Epithelial cell of esophagus (primary cell): Measurements from ENCODE around the gene MFSD2A.
A peak's percentile ranks its signal among the peaks of the same experiment; 100 is the strongest.
"Not testable (repeated sequence)": the region's sequence is repeated elsewhere in the genome, so short reads cannot be mapped to it uniquely, and the experiment has no call there.

Experiments
- DNase-seq: peaks from one replicate; pipeline ENCODE4 v3.0.0; 2010; ENCODE audit warnings: low read depth
- H3K4me3 ChIP-seq: 2 replicates; pipeline ENCODE4 v1.5.1; 2011; ENCODE audit warnings: mild to moderate bottlenecking, low read length, control low read depth
- TF ChIP-seq, protein P1 (sequence below): IDR thresholded peaks from 2 replicates; pipeline ENCODE4 v1.5.1; 2011; ENCODE audit warnings: low read depth, mild to moderate bottlenecking, low read length, control low read depth, inconsistent platforms; ENCODE audit not compliant: insufficient read depth; ENCODE audit errors: missing control alignments

MFSD2A gene

DNA sequence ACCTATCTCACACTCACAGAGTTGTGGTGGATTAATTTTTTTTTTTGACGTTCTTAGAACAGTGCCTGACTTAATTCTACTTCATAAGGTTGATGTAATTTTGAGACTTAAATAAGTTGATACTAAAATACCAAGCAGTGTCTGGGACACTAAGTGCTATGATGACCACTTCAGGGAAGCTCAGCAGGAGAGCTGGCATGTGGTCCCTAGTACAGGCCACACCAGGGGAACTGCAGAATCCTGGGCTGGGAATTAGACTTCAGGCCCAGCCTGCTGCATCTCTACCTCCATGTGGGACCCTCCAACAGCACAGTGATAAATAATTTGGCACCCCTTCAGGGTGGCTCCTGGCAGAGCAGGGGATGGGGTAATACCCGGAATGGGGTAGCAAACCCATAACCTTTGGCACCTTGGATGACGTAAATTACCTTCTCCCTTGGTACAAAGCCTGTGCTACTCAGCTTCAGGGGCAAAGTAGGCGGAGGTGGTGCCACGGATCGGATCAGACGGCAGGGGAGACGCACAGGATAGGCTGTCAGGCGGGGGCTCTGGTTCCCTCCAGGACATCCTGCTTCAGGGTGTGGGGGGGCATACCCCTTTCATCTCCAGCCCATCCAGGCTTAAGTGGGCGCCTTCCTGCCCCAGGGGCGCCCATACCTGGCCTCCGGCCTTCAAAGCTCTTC, 4.8 kb downstream of the MFSD2A start:
- no peak for DNase-seq
- peak overlapping the region; percentile 8 for H3K4me3 ChIP-seq
- TF ChIP-seq, protein P1, sequence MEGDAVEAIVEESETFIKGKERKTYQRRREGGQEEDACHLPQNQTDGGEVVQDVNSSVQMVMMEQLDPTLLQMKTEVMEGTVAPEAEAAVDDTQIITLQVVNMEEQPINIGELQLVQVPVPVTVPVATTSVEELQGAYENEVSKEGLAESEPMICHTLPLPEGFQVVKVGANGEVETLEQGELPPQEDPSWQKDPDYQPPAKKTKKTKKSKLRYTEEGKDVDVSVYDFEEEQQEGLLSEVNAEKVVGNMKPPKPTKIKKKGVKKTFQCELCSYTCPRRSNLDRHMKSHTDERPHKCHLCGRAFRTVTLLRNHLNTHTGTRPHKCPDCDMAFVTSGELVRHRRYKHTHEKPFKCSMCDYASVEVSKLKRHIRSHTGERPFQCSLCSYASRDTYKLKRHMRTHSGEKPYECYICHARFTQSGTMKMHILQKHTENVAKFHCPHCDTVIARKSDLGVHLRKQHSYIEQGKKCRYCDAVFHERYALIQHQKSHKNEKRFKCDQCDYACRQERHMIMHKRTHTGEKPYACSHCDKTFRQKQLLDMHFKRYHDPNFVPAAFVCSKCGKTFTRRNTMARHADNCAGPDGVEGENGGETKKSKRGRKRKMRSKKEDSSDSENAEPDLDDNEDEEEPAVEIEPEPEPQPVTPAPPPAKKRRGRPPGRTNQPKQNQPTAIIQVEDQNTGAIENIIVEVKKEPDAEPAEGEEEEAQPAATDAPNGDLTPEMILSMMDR: no peak

DNA sequence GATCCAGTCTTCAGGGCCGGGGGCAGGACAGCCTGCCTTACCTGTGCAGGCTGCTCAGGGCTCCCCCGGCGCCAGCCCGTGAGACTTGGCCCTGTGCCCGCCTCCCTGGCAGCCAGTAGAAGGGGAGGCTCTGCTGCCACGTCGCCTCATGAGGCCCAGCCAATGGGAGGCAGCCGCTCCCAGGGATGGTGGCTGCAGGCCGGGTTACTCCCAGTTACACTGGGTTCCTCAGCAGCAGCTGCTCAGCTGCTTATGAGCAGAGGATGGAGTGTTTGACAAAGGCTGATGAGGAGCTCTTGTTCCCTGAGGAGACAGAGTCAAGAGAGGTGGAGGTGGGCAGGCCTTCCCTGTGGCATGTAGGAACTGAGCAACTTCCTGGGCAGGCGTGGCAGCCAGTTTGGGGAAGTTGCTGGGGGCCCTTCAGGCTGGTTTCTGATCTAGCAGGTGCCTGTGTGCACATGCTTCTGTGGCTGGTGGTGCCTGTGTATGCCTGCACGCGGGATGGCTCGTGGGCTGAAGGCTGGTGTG, 5.5 kb downstream of the MFSD2A start:
- H3K4me3 ChIP-seq: peak overlapping the region; percentile 8
- TF ChIP-seq, protein P1: no peak
- DNase-seq: peak; percentile 92

DNA sequence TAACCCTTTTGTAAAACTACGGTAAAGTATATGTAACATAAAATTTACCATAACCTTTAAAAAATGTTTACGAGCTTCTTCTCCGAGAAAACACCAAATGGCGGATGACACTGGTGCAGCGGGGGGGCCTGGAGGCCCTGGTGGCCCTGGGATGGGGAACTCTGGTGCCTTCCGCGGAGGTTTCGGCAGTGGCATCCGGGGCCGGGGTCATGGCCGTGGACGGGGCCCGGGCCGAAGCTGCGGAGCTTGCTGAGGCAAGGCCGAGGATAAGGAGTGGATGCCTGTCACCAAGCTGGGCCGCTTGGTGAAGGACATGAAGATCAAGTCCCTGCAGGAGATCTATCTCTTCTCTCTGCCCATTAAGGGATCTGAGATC, 7.5 kb downstream of the MFSD2A start:
- TF ChIP-seq, protein P1: no peak
- no peak for DNase-seq
- H3K4me3 ChIP-seq: no peak overlapping the region

DNA sequence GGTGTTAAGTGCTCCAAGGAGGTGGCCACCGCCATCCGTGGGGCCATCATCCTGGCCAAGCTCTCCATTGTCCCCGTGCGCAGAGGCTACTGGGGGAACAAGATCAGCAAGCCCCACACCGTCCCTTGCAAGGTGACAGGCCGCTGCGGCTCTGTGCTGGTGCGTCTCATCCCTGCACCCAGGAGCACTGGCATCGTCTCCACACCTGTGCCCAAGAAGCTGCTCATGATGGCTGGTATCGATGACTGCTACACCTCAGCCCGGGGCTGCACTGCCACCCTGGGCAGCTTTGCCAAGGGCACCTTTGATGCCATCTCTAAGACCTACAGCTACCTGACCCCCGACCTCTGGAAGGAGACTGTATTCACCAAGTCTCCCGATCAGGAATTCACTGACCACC, 8.0 kb downstream of the MFSD2A start:
- not testable (repeated sequence) for H3K4me3 ChIP-seq, DNase-seq

DNA sequence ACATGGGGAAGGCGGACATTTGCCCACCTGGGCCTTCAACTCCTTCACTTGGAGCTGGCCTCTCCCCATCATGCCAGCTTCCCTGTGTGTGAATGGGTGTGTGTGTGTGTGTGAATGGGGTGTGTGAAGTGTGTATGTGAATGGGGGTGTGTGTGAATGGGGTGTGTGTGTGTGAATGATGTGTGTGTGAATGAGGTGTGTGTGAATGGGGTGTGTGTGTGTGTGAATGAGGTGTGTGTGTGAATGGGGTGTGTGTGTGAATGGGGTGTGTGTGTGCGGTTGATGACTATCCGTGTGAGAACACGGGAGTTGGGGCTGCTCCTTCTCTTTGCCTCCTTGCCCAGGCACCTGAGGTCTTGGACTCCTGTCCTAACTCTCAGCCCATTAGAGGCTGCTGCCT, 9.6 kb downstream of the MFSD2A start:
- DNase-seq: no peak
- H3K4me3 ChIP-seq: no peak overlapping the region
- TF ChIP-seq, protein P1: no peak

DNA sequence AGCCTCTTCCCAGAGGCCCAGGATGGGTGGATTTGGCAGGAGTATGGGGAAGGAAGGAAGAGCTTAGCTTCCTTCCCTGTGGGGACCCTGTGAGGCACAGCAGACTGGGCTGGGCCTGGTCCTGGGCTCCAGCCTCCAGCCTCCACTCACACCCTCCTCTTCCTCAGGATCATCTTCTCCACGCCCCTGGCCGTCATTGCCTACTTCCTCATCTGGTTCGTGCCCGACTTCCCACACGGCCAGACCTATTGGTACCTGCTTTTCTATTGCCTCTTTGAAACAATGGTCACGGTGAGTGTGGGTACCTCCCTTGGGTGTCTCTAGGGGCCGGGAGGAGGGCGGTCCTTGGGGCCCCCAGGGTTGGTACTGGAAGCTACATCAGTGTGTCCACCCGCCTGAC, 10.1 kb downstream of the MFSD2A start:
- H3K4me3 ChIP-seq: no peak overlapping the region
- DNase-seq: no peak
- TF ChIP-seq, protein P1: no peak

DNA sequence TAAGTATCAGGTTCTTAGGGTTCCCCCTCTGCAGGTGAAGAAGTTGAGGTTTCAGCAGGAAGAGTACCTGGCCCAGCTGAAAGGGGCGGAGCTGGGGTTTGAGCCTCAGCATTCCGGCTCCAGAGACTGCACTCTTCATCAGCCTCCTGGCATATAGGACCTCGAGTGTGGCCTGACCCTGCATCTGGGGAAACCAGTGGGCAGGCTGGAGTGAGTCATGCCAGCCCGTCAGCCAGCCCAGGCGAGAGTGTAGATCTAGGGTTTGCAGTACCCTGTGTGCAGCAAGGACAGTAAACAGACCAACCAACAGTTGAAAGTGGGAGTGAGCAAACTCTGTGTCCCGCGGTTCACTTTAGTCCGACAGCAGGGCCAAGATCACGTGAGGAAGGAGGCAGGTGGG, 14.1 kb downstream of the MFSD2A start:
- no peak overlapping the region for H3K4me3 ChIP-seq
- TF ChIP-seq, protein P1: no peak
- DNase-seq: peak; percentile 75
